Hindlimb muscle (tissue), 1 donor: Measurements from ENCODE around the gene GPNMB. TPM values are rescaled to one million over a fixed set of nuclear protein-coding genes. Genes with fewer than 3 reads are reported as not detected.
A peak's percentile ranks its signal among the peaks of the same experiment; 100 is the strongest.
"Not testable (repeated sequence)": the region's sequence is repeated elsewhere in the genome, so short reads cannot be mapped to it uniquely, and the experiment has no call there.

ENCODE experiments used
- DNase-seq: peaks from one replicate; pipeline ENCODE4 v3.0.0-alpha.2; 2013
- polyA plus RNA-seq: library from polyadenylated mRNA; unstranded; fragments of 120-200 nt; gene quantifications from one replicate; pipeline ENCODE4 v1.2.1, GENCODE V29; 2013; ENCODE audit not compliant: insufficient read length

Gene GPNMB
- polyA plus RNA-seq: 53.7 TPM

DNA sequence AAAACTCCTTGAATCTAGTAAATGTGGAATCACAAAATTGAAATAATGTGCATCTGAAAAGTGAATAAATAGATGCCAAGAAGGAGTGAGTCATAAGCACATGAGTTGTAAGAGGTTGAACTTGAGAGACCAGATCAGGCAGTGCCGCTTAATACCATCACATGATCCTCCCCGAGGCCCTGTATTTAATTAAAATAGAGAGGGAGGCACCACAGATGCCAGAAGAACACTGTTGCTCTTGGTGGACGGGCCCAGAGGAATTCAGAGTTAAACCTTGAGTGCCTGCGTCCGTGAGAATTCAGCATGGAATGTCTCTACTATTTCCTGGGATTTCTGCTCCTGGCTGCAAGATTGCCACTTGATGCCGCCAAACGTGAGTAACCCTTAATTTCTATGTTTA, at the start of gene GPNMB:
GPNMB (plus strand) TSS at position 221 of the 400 bp plus-strand sequence; CDS start at position 304, 83 bp downstream.
- DNase-seq: peak; percentile 54

DNA sequence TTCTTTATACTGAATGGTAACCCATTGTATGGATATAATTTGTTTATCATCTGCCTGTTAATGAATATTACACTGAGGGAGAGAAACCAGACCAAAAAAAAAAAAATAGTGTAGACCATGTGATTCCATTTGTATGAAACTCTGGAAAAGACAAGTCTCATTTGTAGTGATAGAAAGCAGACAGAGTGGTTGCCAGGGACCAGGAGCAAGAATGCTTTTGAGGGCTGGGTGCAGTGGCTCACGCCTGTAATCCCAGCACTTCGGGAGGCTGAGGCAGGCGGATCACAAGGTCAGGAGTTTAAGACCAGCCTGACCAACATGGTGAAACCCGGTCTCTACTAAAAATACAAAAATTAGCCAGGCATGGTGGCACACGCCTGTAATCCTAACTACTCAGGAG, 48.8 kb upstream of the GPNMB start:
- DNase-seq: not testable (repeated sequence)

DNA sequence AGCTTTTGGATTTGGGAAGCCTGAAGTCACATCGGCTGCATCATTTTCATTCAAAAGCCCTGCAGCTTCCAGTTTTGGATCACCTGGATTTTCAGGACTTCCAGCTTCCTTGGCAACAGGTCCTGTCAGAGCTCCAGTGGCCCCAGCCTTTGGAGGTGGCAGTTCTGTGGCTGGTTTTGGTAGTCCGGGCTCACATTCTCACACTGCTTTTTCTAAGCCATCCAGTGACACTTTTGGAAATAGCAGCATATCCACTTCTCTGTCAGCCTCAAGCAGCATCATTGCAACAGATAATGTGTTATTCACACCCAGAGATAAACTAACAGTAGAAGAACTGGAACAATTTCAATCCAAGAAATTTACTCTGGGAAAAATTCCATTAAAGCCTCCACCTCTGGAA, 46.2 kb upstream of the GPNMB start:
- DNase-seq: no peak

DNA sequence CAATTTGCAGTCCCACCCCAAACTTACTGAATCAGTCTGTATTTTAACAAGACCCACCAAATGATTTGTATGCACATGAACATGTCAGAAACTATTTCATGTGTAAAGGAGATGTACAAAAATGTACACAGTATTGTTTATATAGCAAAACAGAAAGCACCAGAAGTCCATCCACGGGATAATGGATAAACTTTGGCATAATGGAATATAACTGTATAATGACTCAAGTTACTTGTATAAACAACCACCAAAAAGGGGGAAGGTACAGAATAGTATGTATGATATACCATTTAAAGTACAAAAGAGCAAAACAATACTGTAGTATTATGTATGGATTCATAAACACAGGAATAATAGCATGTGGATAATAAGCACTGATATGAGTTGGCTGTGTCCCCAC, 42.3 kb upstream of the GPNMB start:
- DNase-seq: no peak

DNA sequence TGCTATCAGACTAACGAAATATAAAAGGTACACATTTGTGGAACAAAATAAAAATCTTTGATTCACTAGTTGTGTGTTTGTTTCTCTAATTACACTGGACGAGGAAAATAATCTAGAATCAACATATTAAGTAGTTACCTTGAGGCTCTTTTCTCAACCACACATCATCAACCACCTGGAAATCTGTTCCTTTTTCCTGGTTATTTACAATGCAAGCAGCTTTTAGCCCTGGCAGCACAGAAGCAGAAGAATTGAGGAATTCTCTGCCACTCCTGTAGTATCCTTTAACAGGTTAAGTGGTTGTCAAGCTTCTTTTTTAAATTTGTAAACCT, 41.0 kb upstream of the GPNMB start:
- no peak for DNase-seq

DNA sequence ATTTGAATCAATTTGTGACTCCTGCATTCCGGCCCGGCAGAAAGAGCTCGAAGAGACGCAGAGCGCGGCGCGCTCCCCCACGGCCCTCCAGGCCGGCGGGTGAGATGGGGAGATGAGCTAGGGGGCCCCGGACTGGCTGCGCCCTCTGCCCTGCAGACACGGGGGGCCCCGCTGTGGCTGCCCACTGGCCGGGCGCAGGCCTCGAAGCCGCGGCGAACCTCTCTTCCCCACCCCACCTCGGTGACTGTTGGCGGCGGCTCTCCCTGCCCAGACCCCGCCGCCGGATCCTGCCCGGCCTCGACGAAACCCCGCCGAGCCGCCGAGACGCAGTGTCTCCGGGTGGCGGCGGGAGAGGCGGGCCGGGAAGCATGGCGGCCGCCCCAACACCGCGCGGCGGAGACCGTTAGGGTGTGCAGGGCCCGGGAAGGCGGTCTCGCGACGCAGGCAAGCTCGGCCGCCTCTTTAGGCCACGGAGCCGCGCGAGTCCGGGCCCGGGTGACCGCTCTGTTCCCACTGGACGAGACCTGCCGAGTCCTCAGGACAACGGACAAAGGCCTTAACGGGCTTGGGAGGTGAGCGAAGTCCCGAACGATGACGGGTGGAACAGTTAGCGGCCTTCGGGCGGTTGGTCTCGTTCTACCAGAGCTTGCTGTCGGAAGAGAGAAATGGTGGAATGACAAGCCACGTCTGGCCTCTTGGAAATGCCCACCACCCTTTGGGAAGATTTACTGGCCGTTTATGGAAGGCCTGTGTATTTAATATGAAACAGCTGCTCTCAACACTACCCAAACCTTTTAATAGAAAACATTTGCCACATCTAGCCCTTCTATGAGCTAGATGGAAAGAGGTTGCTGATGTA, 40.4 kb upstream of the GPNMB start:
- DNase-seq: peak; percentile 48

DNA sequence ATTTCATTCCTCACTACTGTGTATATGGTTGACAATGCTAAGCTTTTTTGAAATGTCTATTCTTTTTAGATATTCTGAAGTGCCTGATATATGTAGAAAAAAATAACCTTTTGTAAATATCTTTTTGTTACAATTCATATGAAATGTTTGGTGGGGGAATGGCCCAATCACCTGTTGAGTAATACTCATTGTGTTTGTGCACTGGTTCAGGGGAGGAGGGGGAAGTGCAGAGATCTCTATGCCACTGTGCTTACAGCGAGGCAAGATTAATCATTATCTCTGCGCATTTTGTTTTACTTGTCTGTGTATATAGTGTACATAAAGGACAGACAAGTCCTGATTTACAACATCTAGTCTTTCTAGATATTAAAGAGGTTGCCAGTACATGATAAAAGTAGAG, 39.6 kb upstream of the GPNMB start:
- DNase-seq: no peak

DNA sequence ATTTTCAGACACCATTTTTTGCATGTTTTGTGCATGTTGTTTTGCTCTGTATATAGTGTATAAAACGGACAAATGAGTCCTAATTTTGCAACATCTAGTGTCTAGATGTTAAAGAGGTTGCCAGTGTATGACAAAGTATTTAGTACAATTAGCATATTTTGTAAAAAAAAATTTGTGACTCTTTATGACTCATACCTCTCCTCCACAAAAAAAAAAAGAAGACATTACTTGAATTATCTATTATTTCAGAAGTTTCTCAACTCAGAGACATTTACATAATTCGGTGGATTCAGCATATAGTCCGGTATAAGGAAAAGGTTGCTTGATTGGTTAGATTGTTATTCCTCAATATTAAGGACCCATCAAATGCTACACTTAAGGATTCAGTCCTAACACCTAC, 38.7 kb upstream of the GPNMB start:
- no peak for DNase-seq

DNA sequence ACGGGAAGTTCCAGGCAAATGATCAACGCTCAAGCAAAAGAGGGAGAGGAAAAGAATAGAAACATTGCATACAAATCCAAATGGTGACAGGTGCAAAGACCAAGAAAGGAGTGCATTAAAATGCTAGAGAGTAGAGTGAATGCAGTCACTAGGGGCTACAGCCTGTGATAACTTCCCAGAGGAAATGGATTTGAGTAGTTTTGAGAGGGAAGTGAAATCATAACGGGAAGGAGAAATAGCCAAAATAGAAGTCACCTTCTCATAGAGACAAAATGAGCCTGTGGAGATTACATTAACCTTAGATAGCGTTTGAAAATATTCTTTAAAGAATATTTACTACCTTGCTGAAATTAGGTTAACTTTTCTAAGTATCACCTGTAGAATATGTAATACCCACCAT, 38.3 kb upstream of the GPNMB start:
- DNase-seq: no peak

DNA sequence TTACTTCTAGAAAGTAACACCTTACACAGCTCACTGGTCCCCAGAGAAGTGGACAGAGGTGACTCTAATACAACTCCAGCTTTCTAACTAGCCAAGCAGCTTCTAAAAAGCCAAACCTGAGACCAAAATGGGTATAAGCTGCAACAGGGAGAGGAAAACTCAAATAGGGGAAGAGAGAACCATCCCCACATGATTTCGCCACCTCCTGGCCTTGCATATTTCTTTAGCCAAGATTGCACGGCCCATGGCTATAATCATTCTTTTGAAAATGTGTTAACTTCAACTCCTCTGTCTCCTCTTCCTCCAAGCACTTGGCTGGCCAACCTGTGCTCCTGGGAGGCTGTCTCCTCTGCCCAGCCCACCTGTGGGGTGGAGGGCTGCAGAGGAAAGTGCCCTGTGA, 36.1 kb upstream of the GPNMB start:
- no peak for DNase-seq

DNA sequence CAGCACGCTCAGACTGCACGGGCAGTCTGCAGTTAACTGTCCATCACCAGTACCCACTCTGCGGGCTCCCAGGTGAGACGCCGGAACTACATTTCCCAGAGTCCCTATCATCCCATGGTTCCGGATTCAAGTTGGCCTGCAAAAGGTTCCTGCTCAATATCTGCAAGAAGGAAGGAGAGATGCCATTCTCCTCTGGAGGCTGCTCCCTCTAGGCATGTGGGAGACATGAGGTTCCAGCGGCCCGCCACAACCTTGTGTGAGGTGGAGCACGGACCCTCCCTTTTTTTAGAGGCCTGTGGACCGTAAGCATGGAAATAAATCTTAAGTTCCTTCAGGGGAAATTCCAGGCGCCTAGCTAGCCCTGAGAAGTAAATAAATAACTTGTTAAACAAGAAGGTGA, 35.0 kb upstream of the GPNMB start:
- no peak for DNase-seq

DNA sequence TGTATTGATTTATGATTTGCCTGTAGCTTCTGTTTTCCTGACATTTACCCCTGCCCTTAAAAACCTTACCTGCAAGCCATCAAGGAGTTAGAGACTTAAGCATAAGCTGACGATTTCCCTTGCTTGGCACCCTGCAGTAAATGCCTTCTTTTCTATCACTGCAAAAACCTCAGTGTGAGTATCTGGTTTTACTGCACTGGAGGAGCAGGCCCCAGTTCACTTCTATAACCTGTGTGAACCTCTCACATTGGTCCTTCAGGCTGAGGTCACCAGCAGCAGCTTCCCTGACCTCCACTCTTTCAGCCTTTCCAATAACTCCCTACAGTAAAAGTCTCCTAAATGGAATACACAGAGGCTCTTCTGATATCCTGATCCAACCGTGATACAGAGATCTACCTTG, 34.2 kb upstream of the GPNMB start:
- no peak for DNase-seq

DNA sequence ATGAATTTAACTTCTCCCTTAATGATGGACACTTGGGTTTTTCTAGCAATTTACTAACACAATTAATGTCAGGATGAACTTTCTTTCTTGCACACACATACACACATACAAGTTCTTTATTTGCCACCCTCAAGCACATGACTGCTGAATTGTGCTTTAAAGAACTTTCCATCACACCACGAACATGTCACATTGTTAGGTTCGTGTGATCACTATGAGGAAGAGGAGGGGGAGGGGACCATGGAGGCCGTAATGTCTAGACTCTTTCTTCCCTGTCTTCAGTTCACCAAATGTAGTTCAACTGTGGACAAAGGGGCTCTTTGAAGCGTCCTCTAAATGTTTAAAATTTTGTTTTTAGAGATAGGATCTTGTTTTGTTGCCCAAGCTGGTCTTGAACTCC, 33.7 kb upstream of the GPNMB start:
- no peak for DNase-seq

DNA sequence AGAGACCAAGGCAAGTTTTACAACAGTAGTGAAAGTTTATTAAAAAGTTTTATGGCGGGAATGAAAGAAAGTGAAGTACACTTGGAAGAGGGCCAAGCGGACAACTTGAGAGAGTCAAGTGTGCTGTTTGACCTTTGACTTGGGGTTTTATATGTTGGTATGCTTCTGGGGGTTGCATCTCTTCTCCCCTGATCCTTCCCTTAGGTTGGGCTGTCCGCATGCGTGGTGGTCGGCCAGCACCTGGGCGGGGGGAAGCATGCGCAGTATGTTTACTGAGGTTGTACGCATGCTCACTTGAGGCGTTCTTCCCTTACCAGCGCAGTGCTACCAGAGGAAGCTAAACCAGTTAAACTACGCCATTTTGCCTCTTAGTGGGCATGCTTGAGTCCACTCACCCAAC, 32.8 kb upstream of the GPNMB start:
- no peak for DNase-seq

DNA sequence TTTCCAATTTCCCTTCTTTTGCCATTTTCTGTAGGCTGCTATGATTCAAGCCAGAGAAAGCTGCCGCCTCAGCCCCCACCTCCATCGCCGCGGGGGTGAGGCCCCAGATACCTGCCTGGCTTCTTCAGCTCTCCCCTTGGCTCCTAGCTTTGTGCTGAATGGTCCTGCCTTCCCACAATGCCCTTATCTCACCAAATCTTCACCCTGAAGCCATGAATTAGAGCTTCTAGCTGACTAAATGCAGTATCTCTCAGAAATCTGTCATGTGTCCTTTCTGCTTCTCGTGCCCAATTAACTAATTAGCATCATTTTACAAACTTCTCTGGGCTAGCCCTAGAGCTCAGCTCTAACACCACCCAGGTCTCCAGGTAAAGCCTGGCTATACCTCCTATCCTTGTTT, 32.2 kb upstream of the GPNMB start:
- no peak for DNase-seq

DNA sequence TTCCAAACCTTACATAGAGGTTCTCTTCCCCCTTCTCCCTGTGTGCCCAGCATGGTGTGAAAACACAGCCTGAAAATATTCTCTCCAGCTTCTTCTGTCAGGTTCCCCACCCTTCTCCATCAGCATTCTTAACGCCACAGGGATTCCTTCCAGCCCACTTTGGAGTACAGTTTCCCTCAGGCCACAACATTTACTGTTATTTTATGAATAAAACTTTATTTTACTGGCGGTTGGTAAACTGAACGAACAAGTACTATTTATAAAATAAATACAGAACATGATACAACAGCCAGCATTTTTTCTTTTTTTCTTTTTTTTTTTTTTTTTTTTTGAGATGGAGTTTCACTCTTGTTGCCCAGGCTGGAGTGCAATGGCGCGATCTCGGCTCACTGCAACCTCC, 31.6 kb upstream of the GPNMB start:
- no peak for DNase-seq

DNA sequence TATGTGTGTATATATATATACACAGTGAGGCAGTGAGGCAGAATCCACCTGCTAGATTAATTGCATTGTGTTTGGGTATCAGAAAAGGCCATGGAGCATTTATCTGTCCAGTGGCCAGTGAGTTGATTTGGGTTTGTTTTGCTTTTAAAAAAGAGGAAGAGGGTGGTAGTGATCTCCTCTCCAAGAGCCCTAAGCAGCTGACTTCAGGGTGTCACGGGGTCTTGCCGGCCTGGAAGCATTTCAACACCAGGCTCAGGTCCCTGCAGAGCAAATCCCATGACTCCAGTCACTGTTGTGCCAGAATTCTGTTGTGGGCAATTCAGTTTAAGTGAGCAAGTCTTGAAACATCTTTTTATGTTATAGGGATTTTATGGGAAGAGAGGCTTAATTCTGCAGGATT, 30.6 kb upstream of the GPNMB start:
- DNase-seq: peak; percentile 40

DNA sequence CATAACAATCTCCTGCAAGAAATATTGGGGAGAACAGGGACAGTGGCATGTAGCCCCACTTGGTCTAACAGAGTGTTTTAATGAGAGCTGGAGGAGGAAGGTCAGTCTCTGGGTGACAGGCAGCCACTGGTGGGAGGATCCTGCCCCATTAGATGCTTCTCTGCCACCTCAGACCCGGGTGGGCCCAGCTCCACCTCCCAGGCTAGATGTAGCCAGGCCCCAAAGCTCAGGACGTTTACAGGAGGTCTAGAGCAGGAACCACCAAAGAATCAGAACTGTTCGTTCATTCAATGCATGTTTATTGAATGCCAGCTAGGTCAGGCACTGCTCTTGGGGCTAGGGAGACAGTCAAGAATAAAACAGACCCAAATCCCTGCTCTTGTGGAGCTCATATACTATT, 28.4 kb upstream of the GPNMB start:
- DNase-seq: no peak

DNA sequence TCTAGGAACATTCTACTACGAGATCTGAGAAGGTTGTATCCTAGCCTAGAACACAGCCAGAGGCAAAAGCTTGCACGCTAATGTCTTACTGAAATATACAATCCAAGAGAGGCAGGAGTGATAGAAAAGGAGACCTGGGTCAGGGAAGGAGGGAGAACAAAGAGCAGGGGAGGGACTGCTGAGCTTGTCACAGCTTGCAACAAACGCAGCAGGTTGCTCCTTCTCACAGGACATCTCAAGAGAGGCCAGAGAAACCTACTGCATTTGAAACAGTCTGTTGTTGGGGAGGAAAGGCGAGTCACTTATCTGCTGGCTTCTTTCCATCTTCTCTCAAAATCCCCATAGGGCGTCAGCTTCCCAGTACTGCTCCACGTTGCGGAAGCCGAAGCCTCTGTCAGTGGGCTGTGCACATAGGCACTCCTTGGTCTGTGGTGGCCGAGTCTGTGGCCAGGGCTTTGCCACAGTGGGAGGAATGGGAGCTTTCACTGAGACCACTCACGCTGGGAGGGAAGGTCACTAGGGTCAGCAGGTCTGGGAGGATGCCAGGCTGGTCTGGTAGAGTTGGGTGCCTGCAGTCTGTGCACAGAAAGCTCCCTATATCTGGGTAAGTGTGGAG, 25.8 kb upstream of the GPNMB start:
- no peak for DNase-seq

DNA sequence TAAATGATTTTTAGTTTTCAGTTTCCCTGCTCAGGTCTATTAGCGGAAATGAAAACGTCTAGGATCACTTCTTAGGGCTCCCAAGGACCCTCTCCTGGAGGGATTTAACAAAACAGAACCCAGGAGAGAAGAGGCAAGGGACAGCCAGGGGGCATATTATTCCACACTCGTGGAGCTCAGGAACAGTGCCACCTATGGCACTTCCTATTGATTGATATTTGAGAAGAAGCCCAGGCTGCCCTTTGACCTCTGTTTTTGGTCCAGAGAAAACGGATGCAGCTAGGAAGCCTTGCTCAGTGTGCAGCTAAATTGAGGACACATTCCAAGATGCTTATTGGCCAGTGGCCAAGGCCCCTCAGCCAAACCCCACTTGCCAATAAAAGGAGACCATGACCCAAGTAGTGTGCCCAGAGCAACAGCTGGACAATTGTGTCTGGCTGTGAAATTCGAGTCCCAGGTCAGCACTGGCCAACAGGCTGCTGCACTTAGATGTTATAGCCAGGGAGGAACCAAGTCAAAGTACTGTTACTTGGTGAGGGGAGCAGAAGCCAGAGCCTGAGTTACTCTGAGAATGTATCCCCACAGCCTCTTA, 24.0 kb upstream of the GPNMB start:
- DNase-seq: no peak

DNA sequence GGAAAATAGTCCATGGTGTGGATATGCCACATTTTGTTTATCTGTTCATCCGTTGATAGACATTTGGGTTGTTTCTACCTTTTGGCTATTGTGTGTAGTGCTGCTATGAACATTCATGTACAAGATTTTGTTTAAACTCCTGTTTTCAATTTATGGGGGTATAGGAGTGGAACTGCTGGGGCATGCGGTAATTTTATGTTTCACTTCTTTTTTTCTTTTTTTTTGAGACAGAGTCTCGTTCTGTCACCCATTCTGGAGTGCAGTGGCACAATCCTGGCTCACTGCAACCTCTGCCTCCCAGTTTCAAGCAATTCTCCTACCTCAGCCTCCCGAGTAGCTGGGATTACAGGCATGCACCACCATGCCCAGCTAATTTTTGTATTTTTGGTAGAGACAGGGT, 22.2 kb upstream of the GPNMB start:
- DNase-seq: not testable (repeated sequence)

DNA sequence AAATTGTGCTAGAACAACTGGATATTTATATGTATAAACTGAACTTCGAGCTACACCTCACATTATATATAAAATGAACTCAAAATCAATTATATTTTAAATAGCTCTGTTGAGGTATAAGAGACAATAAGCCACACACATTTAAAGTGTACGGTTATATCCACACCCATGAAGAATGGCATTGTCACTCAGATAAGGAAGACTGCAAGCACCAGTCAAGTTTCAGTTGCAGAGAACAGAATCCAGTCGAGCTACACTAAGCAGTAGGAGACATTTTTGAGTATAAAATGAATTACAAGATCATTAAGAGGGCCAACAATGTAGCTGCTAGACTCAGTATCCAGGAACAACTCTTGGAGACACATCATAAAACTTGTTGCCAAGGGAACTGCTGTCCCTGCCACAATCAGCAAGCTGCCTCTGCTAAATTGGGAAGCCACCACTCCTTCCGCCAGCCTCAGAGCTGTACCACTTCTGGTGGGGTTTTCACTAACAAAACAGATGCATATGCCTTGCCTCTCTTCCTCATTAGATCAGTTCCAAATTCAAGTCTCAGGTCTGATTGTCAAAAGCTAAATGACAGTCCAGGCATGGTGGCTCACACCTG, 19.6 kb upstream of the GPNMB start:
- no peak for DNase-seq

DNA sequence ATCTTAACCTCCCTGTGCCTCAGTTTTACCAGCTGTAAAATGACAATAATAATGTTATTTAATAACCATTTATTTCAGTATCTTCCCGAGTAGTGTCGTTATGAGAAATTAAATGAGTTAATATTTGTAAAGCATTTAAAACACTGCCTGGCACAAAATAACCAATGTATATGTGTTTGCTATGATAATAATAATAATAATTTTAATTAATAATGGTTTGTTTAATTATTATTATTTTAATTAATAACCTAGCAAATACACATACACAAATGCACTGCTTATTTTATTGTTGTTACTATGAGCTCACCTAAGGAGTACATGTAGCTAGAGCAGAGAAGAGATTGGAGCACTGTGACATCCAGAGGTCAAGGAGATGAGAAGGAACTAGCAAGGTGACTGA, 18.2 kb upstream of the GPNMB start:
- no peak for DNase-seq

DNA sequence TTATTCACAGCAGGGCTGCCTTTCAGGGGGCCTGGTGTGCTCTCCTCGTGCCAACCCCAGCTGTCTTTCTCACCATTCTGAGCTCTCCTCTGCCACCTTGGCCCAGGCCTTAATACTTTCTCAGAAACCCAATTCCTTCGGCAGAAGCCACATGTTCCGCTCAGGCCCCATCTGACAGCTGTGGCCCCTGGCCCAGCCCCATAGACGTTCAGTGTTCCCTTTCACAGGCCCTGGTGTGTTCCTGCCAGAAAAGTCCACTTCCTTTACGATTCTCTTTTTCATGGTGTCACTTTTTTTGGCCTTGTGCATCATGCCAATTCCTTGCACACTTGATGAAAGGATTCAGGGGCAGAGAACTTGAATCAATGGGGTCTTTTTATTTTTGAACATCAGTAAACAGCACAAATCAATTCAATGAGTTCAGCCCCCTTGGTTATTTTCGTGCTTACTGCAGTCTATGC, 15.9 kb upstream of the GPNMB start:
- DNase-seq: no peak
